ENCODE data around the gene PHC1.

PHC1 gene

GRCh38 chr12:8950221-8950527 is 35.9 kb downstream of the PHC1 start:
- DNase-seq (ENCODE audit: low read depth in 2 of 2): no peak

- DNase-seq (ENCODE audit: low read depth in 2 of 2): no peak
Measured at GRCh38 chr12:8950702-8951478, 36.6 kb downstream of the PHC1 start.

DNA sequence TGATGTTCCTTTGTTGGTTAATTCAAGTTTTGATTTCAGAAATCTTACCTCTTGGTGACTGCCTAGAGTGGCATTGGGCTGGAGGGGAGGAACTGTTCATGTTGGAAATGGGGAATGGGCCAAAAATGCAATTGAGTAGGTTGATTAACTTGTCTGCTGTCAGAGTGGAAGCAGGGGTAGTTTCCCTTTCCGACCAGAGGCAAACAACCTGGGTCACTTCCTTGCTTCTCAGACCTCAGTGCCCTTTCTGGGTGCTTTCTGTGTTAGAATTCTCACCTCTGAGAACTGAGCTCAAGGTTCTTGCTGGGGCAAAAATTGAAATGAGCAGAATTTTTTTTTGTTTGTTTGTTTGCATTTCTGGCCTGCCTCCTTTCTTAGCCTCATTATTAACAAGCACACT is 37.4 kb downstream of the PHC1 start:
- DNase-seq (ENCODE audit: low read depth in 2 of 2): no peak

DNA sequence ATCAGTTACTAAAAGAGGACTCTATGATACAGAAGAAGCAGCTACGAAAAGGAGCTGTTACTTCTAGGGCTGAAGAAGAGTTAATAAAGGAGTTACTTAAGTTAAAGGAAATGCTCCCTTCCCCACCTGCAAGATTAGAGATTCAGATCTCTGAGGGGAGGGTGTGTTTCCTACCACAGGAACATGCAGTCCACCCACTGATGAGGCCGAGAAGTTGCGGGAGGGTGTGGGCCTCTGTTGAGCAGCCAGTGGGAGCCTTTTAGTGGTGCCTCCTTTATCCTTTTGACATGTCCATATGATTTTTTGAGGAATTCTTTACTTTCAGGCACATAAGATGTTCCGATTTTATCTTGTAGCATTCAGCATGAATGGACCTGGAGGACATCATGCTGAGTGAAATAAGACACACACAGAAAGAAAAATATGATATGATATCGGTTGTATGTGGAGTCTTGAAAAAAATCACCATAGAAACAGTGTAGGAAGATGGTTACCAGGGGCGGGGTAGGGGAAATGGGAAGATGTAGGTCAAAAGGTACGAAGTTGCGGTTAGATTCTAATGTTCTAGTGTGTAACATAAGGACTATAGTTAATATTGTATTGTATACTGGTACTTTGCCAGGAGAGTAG is 39.6 kb downstream of the PHC1 start:
- no peak for DNase-seq (ENCODE audit: low read depth in 2 of 2)

GRCh38 chr12:8956073-8956472 is 41.8 kb downstream of the PHC1 start:
- DNase-seq (ENCODE audit: low read depth in 2 of 2): no peak

DNA sequence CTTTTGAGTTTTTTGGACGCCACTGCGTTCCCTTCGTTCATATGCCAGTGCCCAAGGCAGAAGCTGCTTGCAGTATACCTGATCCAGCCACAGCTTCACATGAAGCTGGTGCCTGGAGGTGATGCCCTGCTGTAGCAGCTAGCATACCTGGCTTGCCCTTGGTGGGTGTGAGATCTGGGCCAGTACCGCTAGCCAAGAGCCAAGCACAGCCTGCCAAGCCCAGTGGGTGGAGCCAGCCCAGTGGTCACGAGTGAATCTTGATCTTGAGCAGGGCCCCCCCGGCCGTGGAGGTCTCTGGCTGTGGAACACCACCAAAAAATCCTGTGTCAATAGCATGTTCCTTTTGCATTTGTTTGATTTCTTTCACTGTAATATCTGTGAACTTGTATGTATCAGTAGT is 42.5 kb downstream of the PHC1 start:
- no peak for DNase-seq (ENCODE audit: low read depth in 2 of 2)

GRCh38 chr12:8957561-8957960 is 43.3 kb downstream of the PHC1 start:
- DNase-seq (ENCODE audit: low read depth in 2 of 2): no peak

DNA sequence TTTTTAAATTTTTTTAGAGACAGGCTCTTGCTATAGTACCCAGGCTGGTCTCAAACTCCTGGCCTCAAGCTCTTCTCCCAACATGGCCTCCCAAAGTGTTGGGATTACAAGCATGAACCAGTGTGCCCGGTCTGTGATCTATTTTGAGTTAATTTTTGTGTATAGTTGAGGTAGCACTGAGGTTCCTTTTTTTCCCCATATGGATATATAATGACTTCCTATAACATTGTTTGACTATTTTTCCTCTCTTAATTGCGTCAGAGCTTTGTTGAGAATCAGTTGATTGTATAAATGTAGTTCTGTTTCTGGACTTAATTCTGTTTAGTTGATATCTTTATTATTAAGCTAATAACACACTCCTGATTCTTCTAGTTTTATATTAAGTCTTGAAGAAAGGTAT is 43.8 kb downstream of the PHC1 start:
- no peak for DNase-seq (ENCODE audit: low read depth in 2 of 2)

DNA sequence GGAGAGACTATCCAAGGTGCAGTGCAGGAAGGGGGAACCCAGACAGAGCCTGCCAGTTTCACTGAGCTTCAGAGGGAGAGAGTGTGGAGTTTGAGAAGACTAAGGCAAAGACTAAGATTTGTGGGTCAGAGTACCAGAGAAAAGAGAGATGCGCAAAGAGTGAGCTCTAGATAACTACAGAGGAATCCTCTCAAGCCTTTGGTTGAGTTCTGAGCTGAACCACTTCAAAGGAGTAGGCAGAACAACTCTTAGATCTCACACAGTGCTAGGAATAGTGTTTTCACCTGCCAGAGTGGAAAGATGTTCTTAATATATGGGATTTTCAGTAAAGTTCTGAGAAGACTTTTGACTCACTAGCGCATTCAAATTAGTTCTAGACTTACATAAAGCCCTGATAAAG is 45.9 kb downstream of the PHC1 start:
- DNase-seq (ENCODE audit: low read depth in 2 of 2): no peak

DNA sequence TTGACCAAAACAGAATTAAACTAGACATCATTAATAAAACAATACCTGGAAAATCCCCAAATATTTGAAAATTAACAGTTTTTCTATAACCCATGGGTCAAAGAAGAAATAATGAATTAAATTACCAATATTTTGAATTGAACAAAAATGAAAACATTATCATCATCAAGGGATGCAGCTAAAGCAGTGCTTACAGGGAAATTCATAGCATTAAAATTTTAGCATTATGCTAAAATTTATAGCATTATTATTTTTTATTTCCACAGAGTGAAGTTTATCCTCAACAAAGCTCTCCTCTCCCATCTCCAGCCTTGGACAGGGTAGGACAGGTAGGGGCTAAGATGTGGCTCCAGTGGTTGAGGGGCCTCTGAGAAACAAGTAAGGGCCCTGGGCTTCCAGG is 54.5 kb downstream of the PHC1 start:
- DNase-seq (ENCODE audit: low read depth in 2 of 2): no peak

DNA sequence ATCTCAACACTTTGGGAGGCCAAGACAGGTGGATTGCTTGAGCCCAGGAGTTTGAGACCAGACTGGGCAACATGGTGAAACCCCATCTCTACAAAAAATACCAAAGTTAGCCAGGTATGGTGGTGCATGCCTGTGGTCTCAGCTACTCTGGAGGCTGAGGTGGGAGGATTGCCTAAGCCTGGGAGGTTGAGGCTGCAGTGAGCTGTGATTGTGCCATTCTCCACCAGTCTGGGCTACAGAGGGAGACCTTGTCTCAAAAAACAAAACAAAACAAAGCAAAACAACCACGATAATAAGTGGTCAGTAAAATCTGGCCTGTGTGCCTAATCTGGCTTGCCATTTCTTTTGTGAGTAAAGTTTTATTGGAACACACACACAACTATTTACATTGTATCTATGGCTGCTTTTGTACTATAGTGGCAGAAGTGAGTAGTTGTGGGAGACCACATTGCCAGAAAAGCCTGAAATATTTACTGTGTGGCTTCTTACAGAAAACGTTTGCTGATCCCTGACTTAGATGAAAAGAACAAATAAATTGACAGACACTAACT is 55.6 kb downstream of the PHC1 start:
- DNase-seq (ENCODE audit: low read depth in 2 of 2): no peak

DNA sequence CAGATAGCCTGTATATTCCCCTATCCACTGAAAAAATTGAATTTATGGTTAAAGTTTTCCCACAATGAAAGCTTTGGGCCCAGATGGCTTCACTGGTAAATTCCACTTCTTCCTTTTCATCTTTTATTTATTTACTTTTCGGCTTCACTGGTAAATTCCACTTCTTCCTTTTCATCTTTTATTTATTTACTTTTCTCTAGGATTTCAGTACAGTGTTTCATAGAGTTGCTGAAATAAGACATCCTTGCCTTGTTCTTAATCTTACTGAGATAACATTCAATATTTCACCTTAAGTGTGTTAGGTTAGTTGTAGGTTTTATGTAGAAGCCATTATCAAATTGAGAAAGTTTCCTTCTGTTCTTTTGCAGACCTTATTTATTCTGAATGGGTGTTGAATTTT is 56.1 kb downstream of the PHC1 start:
- no peak for DNase-seq (ENCODE audit: low read depth in 2 of 2)

DNA sequence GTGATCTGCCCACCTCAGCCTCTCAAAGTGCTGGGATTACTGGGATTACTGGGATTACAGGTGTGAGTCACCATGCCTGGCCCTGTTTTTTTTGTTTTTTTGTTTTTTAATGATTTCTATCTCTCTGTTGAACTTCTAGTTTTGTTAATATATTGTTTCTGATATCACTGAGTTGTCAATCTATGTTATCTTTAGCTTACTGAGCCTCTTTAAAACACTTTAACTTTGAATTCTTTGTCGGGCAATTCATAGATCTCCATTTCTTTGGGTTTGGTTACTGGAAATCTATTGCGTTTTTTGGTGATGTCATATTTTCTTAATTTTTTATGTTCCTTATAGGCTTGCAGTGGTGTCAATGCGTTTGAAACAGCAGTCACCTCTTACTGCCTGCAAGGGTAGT is 65.8 kb downstream of the PHC1 start:
- DNase-seq (ENCODE audit: low read depth in 2 of 2): no peak

DNA sequence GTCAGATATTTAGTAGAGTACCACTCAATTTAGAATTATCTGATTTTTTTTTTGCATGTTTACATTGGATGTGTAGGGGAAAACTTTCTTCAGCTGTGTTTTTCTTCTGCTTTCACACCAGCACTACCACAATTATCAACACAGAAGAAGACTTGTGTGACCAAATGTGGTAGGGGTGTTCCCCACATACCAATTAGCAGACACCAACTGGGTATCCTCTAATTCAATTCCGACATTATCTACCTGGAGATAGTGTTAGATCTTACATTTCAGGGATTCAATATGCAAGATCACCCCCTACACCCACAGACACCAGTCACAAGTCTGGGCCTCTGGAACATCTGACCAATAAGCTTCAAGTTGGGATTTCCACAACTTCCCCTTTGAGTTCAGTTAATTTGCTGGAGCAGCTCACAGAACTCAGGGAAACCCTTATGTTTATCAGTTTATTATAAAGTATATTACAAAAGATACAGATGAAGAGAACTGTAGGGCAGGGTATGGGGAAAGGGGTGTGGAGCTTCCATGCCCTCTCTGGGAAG is 71.0 kb downstream of the PHC1 start:
- no peak for DNase-seq (ENCODE audit: low read depth in 2 of 2)

DNA sequence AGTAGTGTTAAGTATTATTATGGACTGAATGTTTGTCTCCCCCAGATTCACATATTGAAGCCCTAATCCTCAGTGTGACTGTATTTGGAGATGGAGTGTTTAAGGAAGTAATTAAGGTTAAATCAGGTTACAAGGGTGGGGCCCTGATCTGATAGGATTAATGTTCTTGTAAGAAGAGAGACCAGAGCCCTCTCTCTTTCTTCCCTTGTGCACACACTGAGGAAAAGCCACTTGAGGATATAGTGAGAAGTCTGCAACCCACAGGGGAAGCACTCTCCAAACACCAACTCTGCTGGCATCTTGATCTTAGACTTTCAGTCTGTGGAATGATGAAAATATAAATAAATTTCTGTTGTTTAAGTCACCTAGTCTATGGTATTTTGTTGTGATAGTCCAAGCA is 72.9 kb downstream of the PHC1 start:
- no peak for DNase-seq (ENCODE audit: low read depth in 2 of 2)

DNA sequence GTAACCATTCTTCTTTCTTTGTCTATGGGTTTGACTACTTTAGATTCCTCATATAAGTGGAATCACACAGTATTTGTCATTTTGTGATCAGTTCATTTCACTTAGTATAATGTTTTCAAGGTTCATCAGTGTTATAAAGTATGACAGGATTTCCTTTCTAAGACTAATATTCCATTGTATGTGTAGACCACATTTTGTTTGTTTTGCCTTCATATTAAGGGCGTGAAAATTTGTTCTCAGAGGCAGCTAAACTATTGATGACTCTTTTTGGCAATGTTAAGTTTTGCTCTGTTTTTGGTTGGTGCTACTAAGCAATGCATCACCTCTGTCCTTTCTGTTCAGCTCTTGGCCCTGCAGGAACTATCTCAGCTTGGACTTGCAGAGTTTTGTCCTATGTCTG is 73.4 kb downstream of the PHC1 start:
- DNase-seq (ENCODE audit: low read depth in 2 of 2): no peak

DNA sequence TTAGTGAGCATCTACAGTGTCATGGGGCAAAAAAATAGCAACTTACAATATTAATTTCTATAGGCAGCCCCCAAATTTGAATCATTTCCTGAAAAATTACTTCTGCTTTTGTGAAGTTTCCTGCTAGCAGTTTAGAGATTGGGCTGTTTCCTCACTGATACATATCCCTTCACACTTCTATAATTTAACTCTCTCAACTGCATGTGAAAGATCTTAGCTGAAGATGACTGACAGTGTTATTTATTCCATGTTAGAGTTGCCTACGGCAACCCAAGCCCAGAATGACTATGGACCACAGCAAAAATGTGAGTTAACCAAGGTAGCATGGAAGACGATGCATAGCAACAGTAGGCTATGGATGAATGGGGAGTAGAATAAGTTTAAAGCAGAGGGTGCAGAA is 75.1 kb downstream of the PHC1 start, which contains the start of gene KLRG1:
KLRG1 (plus strand) TSS at position 134 of the 400 bp plus-strand sequence; CDS start at position 224, 90 bp downstream.
- DNase-seq (ENCODE audit: low read depth in 2 of 2): no peak
